Stimulated activated naive CD4-positive, alpha-beta T cell (primary cell): Measurements from ENCODE around the gene FUT4.
A peak's percentile ranks its signal among the peaks of the same experiment; 100 is the strongest.
"Not testable (repeated sequence)": the region's sequence is repeated elsewhere in the genome, so short reads cannot be mapped to it uniquely, and the experiment has no call there.

Experiments
- DNase-seq, 6 experiments: peaks; one replicate each; lab custom pipeline; 2025; lab: John Stamatoyannopoulos, UW

Gene FUT4, protein sequence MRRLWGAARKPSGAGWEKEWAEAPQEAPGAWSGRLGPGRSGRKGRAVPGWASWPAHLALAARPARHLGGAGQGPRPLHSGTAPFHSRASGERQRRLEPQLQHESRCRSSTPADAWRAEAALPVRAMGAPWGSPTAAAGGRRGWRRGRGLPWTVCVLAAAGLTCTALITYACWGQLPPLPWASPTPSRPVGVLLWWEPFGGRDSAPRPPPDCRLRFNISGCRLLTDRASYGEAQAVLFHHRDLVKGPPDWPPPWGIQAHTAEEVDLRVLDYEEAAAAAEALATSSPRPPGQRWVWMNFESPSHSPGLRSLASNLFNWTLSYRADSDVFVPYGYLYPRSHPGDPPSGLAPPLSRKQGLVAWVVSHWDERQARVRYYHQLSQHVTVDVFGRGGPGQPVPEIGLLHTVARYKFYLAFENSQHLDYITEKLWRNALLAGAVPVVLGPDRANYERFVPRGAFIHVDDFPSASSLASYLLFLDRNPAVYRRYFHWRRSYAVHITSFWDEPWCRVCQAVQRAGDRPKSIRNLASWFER

DNA sequence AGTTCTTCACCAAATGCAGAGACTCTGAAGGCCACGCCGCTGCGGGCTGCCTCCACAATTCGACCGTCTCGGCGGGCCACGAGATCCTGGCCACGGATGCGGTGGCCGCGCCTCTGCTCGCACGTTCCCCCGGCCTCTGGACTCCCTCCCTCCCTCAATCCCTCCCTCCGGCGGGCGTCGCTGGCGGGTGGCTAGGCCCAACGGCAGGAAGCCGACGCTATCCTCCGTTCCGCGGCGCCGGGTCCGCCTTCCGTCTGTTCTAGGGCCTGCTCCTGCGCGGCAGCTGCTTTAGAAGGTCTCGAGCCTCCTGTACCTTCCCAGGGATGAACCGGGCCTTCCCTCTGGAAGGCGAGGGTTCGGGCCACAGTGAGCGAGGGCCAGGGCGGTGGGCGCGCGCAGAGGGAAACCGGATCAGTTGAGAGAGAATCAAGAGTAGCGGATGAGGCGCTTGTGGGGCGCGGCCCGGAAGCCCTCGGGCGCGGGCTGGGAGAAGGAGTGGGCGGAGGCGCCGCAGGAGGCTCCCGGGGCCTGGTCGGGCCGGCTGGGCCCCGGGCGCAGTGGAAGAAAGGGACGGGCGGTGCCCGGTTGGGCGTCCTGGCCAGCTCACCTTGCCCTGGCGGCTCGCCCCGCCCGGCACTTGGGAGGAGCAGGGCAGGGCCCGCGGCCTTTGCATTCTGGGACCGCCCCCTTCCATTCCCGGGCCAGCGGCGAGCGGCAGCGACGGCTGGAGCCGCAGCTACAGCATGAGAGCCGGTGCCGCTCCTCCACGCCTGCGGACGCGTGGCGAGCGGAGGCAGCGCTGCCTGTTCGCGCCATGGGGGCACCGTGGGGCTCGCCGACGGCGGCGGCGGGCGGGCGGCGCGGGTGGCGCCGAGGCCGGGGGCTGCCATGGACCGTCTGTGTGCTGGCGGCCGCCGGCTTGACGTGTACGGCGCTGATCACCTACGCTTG lies at the start of gene FUT4:
Gene FUT4 (plus strand): TSS at position 227 of the 951 bp plus-strand sequence. CDS start 213 bp downstream, at position 440.
- DNase-seq: peak; percentile 48 to 85 (median 71)

DNA sequence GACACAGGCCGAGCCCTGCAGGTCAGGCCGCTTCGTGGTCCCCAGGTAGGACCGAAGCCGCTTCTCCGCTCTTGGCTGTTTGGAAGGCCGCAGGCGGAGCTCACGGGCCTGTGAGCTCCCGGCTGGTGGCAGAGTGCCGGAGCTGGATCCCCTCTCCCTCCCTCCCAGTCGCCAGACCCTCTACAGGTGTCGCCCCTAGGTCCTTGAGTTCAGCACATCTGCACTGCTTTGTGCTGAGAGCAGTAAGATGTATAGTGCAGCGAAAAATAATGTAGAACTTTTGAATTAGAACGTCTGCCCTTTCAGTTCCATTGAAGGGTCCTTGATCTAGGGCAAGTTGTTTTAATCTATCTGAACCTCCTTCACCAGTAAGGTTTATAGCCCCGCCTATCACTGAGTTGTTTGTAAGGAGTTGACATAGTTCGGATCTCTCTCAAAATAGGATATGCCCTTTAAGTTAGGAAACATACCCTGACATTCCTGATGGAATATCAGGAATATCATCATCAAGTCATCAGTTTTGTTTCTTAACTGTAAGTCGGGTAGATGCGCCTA lies 49.5 kb upstream of the FUT4 start:
- DNase-seq: no peak

DNA sequence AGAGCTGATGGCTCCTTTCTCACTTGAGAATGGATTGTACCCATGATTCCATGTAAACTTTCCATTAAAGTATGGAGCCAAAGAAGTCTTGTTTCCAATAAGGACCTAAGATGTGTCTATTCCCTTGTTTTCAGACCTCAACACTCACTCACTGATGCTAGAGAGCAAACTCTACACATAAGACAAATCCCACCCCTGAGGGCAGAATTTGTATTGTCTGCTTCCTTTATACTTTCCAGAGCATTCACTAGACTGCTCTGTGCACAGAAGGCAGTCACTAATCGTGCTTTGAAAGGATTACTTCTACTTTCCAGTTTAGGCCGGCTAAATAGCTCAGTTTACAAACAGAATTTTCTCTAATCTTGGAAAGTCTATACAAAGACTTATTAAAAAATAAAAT lies 43.5 kb upstream of the FUT4 start:
- no peak for DNase-seq

DNA sequence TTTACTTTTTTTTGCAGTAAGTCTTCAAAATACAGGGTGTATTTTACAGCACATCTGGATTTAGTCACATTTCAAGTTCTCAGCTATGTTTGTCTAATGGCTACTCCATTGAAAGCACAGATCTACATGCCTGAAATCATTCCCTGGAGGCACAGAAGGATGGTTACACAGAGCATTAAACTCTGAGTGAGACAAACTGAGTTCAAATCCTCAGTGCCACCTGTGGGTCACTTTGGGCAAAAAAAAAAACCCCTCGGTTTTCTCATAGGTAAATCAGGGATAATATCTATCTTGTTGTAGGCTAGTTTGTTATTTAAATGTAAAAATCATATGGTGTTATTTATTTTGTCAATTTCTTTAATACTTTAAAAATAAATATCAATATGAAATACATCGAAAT lies 42.2 kb upstream of the FUT4 start:
- DNase-seq: no peak

DNA sequence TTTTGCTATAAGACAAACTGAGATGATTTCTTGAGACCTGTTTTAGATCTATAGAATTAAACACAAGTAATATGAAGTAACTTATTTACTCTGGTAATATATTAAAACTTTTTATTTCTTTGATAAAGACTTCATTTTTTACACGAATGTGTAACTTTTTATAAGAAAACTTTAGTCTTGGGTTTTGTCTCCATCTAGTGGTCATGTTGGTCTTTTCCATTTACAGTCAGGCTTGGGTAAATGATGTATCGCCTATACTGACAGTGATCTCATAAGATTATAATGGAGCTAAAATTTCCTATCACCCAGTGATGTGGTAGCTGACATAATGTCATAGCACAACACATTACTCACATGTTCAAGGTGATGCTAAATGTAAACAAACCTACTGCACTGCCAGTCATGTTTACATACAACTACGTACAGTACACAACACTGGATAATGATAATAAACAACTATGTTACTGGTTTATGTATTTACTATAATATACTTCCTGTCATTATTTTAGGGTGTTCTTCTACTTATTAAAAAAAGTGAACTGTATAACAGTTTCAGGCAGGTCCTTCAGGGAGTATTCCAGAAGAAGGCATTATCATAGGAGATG lies 38.9 kb upstream of the FUT4 start:
- DNase-seq: peak in 3 of 6 experiments; percentile 7 to 62 (median 53)

DNA sequence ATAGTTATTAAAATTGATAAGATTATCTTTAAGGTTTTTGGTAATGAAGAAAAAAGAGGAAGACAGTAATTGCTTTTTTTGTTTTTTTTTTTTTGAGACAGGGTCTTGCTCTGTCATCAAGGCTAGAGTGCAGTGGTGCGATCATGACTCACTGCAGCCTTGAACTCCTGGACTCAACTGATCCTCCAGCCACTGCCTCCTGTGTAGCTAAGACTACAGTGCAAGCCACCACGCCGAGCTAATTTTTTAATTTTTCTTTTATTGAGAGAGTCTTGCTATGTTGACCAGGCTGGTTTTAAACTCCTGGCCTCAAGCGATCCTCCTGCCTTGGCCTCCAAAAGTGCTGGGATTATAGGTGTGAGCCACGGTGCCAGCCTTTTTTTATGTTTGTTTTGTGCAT lies 37.2 kb upstream of the FUT4 start:
- DNase-seq: not testable (repeated sequence)

DNA sequence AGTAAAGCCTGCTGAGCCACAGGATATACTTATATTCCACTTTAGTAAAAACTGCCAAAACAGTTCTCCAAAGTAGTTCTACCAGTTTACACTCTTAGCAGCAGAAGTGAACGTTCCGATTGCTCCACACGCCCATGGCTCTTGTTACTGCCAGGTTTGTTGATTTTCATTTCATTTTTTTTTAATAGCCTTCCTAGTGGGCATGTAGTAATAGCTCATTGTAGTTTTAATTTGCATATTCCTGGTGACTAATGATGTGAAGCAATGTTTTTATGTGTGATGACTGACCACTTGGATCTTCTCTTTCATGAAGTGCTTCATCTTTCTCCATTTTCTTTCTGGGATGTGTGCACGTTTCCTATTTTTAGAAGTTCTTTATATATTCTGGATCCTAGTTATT lies 36.2 kb upstream of the FUT4 start:
- DNase-seq: no peak

DNA sequence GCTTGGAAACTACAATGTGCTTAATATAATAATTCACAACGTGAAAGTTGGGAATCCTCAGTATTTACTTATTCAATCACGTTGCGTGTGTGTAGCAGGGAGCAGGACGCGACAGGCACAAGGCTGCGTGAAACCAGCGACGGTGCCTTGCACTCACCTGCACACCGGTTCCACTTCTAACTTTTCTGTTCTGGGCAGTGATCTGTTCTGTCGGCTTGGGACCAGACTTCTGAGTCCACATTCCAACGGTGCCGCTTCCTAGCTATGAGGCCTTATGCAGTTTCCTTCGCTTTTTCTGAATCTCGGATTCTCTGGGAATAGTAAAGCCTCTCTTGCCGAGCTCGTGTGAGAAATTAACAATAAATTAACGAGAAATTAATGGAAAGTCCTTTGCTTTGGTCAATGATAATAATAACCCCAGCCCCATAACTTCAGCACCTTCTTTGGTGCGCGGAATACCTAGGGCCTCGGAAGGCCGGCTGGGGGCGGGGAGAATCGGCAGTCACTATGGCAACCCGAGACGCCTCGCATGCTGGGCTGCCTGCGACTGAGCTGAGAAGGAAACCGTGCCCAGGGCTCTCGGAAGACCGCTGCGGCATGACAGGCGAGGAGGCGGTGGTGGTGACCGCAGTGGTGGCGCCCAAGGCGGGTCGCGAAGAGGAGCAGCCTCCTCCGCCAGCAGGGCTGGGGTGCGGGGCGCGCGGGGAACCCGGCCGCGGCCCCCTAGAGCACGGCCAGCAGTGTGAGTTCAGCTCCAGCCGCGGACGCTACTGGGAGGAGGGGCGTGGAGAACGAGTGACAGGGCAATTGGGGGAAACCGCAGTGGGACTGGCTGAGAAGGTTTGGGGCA lies 31.6 kb upstream of the FUT4 start, which contains the start of gene C11orf97:
Gene C11orf97 (plus strand): TSS at position 530 of the 850 bp plus-strand sequence. CDS start 68 bp downstream, at position 598.
- peak in 5 of 6 experiments; percentile 16 to 44 (median 31) for DNase-seq

DNA sequence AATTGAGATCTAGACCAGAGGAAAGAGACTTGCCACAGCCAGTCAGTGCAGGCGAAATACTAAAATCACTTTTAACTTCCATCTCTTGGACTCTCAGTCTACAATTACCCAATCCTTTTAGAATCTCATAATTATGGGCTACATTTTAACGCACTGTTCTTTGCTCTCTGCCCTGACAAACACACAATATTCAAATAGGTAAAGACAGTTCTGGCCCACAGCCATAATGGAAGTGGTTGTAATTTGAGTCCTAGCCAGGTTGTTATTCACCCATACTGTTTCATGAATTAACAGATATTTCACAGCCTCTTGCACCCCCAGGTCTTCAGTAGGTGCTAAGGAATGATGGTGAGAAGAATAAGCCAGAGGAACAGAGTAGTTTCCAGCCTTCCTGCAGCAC lies 30.6 kb upstream of the FUT4 start:
- DNase-seq: peak in 1 of 6 experiments; percentile 1

DNA sequence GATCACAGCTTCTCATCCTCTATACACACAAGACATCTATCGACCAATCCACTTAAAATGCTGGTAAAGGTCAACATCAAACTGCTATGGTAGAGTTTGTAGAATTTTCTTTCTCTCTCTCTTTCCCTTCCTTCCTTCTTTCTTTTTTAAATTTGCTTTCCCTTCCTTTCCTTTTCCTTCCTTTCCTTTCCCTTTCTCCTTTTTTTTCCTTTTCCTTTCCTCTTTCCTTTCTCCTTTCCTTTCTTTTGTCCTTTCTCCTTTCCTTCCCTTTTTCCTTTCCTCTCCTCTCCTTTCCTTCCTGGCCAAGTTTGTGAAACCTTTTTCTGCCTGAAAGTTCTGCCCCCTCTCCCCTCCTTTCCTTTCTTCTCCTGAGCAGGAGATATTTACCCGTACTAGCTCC lies 28.3 kb upstream of the FUT4 start:
- no peak for DNase-seq

DNA sequence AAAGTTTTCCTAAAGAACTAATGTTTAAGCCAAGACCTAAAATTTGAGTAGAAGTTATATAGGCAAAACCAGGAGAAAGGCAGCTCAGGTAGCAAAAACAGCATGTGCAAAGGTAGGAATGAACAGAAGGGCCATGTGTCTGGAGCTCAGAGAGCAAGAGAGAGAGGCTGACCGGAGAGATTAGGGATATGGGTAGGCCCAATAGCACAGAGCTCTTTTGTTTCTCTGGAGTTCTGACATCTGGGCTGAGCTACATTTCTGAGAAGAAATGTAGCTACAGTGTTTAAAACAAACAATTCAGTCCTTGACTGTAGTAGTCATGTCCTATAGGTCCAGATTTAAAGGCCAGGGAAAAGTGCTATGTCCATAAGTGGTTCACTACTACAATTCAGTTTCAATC lies 27.0 kb upstream of the FUT4 start:
- no peak for DNase-seq

DNA sequence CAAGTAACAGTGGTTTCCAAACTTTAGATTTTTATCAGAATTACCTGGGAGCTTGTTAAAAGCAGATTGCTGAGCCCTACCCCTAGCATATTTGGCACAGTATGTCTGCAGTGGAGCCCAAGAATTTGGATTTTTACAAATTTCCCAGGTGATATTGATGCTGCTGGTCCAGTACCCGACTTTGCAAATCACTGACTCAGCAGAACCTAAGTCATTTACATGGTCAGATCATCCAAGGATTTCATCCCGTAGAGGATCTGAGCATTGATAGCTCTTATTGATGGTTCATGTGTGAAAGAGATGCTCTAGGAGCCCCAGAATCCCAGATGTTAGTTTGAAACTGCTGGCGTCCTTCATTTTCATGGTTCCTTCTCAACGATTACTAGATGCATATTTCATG lies 25.4 kb upstream of the FUT4 start:
- DNase-seq: no peak

DNA sequence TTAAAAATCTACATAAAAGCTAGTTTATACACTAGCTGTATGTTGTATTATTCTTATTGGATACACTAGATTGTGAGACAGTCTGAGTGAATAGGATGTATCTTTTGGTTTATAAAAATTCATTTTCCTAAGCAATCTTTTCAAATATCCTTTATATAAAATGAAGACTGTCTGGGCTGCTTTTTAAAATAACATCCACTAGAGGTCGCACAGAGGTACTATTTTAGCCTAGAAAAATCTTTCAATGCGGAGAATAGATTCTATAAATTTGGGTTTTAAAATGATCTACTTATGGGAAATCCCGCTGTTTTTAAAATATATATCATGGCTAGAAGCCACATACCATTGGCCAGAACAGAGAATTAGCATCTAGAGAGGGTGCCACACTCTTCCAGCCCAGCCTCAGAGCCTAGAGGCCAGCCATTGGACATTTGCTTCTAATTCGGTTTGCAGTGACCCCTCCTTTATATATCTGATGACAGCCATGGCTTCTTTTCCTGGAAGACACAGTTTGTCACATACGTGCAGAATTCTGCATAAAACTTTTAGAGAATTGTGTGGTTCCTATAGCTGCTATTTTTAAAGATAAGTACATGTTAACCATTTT lies 24.1 kb upstream of the FUT4 start:
- peak in 2 of 6 experiments; percentile 44 to 45 for DNase-seq

DNA sequence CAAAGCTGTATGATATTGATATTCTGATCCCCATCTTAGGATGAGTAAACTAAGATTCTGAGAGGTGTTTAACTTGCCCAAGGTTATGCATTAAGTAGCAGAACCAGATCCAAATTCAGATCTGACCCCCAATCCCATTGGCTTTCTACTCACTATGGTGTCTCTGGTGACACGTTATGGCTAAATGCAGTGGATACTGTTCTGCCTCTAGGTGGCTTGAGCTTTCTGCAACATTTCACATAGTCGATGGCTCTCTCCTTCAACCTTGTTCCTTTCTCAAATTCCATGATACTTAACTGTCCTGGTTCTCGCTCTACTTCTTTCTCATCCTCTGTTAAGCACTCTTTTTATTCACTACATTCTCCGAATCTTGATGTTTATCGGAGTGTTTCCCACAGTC lies 22.0 kb upstream of the FUT4 start:
- DNase-seq: no peak

DNA sequence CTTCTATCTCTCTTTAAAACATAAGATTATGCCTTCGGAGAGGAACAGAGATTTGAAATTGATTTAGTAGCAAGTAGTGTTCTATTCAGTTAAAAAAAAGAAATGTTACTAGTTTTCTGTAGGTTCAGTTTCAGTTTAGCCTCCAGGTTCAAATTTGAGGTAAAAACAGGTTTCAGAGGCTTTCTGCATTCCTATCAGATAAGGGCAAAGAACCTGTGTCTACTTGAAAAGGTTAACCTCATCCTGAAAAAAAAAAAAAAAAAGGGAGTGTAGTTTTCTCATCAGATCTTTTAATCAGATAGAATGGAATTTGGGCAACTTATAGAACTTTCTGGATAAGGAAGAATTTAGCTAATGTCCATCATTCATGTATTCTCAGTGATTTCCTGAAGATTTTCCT lies 19.4 kb upstream of the FUT4 start:
- DNase-seq: no peak

DNA sequence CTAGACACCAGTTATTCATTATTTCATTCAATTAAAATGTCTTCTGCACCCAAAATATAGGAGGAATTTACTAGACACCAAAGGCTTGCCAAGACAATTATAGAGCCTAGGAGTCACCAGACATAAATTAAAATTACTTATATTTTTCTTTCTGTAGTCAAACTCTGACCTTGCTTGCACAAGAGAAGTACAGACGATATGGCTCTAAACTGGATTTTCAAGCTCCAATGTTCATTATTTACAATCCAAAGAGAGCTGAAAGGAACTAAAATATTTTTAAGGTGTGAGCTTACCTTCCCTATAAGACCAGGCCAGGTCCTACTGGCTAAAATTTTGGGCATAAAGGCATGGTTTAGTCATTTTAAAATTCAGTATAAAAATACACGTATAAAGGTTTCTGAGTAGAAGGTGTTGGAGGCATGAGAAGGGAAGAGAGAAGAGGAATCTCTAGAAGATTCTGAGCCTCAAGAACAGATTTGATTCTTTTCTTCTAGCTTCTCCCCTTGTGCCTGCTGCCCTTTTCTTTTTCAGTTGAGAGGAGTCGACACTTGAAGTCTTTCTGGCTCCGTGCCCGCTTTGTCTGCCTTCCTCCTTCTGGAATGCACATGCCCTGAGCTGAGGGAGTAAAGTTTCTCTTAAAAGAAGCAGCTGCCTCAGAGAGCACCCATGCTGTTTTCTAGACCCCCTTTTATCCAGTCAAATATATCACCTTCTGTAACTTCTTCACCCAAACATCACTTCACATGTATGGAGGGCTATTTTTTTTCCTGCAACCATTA lies 18.0 kb upstream of the FUT4 start:
- DNase-seq: no peak

DNA sequence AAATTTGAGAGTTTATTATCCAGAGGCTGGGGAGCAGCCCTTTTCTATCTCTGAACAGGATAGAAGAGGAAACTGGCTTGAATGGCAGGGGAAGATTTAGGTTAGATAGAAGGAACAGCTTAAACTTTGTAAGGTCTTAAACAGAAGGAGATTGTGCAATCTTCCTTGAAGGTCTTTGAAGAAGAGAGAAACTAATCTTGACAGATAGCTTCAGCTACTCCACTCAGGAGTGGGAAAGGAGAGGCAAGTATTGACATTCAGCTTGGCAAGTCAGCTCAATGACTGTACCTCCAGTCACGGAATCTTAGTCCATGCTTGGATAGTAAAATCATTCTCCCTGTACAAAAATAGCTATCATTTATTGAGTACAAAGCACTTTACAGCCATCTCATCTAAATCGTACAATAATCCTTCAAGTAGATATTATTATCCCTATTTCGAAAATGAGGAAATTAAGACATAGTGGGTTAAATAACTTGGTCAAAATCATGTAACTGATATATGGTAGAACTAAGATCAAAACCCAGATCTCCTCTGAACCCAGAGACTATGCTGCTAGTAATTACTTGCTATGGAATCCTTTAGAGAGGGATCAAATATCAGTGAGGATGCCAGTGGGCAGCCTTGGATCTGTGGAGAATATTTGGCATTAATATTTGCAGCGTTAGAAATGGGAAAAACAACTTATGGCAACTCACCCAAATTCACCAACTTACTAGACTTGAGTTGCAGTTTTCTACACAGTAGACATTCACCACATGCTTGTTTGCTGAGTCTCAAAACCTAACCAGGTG lies 16.9 kb upstream of the FUT4 start:
- no peak for DNase-seq

DNA sequence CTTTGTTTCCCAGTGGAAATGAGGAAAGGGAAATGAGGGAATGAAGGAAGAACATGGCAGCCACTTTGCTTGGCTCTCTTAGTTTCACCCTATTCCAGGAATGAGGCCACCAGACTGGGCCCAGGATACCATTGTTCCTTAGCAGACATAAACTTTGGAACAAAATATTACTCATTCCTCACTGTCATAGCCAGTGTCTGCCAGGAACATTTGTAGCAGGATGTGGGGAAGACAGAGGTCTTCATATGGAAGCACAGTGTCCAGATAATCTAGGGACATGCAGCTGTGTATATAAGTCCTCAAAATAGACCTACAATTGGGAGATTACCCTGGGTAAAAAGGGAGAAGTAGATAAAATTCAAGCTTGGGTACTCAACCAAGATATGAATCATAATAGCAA lies 15.2 kb upstream of the FUT4 start:
- DNase-seq: no peak

DNA sequence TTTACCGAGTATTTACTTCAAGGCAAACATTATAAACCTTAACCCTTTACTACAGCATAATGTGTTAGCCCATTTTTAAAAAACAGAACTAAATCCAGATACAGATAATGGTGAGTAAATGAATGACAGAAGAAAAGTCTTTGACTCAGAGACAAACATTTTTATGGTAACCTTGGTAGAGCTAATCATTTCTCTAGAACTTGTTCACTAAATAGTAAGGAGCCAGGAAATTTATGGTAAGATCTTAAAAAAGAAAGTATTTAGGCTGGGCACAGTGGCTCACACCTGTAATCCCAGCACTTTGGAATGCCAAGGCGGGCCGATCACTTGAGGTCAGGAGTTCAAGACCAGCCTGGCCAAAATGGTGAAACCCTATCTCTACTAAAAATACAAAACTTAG lies 11.5 kb upstream of the FUT4 start:
- no peak for DNase-seq
